ENCODE results near the gene MYO7B. TPM values are rescaled to one million over a fixed set of nuclear protein-coding genes. Genes with fewer than 3 reads are reported as not detected.

MYO7B gene
- total and polyA plus RNA-seq, 2 donors (not counting 1 experiment from before 2014, with no cell fraction given) = 5.0 to 68.2 TPM

DNA sequence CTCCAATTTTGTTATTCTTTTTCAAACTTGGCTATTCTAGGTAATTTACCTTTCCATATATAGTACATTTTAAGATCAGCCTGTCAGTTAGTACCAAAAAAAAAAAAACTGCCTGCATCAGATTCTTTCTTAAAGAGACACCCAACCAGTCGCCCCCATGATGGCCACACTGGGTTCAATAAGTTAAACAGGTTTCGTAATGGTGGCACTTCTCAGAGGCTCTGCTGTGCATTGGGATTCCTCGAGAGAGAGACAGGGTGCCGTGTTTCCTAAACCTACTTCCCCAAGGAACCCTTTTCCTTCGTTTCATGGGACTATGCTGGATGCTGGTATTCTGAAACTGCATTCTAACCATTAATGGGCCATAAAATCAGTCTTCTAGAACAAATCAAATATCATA lies 37.4 kb downstream of the MYO7B start:
- TF ChIP-seq, protein P1, sequence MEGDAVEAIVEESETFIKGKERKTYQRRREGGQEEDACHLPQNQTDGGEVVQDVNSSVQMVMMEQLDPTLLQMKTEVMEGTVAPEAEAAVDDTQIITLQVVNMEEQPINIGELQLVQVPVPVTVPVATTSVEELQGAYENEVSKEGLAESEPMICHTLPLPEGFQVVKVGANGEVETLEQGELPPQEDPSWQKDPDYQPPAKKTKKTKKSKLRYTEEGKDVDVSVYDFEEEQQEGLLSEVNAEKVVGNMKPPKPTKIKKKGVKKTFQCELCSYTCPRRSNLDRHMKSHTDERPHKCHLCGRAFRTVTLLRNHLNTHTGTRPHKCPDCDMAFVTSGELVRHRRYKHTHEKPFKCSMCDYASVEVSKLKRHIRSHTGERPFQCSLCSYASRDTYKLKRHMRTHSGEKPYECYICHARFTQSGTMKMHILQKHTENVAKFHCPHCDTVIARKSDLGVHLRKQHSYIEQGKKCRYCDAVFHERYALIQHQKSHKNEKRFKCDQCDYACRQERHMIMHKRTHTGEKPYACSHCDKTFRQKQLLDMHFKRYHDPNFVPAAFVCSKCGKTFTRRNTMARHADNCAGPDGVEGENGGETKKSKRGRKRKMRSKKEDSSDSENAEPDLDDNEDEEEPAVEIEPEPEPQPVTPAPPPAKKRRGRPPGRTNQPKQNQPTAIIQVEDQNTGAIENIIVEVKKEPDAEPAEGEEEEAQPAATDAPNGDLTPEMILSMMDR (IDR thresholded peaks at IDR 0.05) = no peak
- TF ChIP-seq EZH2 (IDR thresholded peaks at IDR 0.05; ENCODE audit: borderline replicate concordance, insufficient read depth, low read depth, low read length, poor library complexity, severe bottlenecking) = no peak
- no peaks in the 10 kb centered on the region for H3K27me3 ChIP-seq (replicated peaks in 1 of 4; ENCODE audit: control extremely low read depth in 1 of 4, control insufficient read depth in 3 of 4, insufficient read depth in 4 of 4, low read length in 3 of 4)
- H4K20me1 ChIP-seq (ENCODE audit: control insufficient read depth, insufficient read depth, low read length, poor library complexity, severe bottlenecking) = no peaks in the 10 kb centered on the region
- no peak overlapping the region for H3K9ac ChIP-seq (ENCODE audit: low read length)
- DNase-seq = peak; percentile 3
- H3K27me3 Mint-ChIP-seq = no peaks in the 10 kb centered on the region
- no peak for ATAC-seq (ENCODE audit: low read depth)
- ChIA-PET POLR2A (no interaction called here), CTCF (no interaction called here)
- H3K4me2 ChIP-seq (replicated peaks; ENCODE audit: low read depth, low read length, poor library complexity, severe bottlenecking) = no peak overlapping the region
- H3K27ac ChIP-seq (ENCODE audit: low read length in 2 of 2) = no peak overlapping the region
- peaks cover 34 to 35% of the 10 kb centered on the region in 2 donors for H3K4me1 ChIP-seq (ENCODE audit: control insufficient read depth in 2 of 2, insufficient read depth in 2 of 2, low read length in 2 of 2)
- H3K36me3 ChIP-seq (replicated peaks in 1 of 2; ENCODE audit: control extremely low read depth in 1 of 2, control insufficient read depth in 1 of 2, extremely low read depth in 1 of 2, insufficient read depth in 2 of 2, low read length in 1 of 2) = no peaks in the 10 kb centered on the region
- peaks cover 47% of the 10 kb centered on the region for H3K4me1 Mint-ChIP-seq
- H2AFZ ChIP-seq (ENCODE audit: insufficient read depth, low read depth, low read length, poor library complexity, severe bottlenecking) = no peak overlapping the region
- H3K4me3 ChIP-seq (ENCODE audit: control extremely low read depth in 1 of 5, extremely low read depth in 1 of 5, insufficient read depth in 1 of 5, low read depth in 2 of 5, low read length in 4 of 5) = no peak overlapping the region
- intact Hi-C loops (cut with micrococcal nuclease) = no loop called here
- no peak overlapping the region for H3K27ac Mint-ChIP-seq
- peaks cover 0 to 11% (median 0%) of the 10 kb centered on the region in 3 donors for H3K9me3 ChIP-seq (ENCODE audit: control extremely low read depth in 1 of 3, control insufficient read depth in 2 of 3, insufficient read depth in 1 of 3, low read length in 2 of 3)
- H3K4me3 Mint-ChIP-seq = no peak overlapping the region
- no peaks in the 10 kb centered on the region for H3K79me2 ChIP-seq (ENCODE audit: control insufficient read depth, insufficient read depth, low read length)
- H3K9me3 Mint-ChIP-seq (ENCODE audit: insufficient read depth) = no peaks in the 10 kb centered on the region
- no CpG with 5 or more reads among the region's 5 CpGs for WGBS (ENCODE audit: insufficient coverage)

- 97% methylated on average over 6 of the region's 6 CpGs for WGBS (ENCODE audit: insufficient coverage)
- peak; percentile 2 for DNase-seq
- no peaks in the 10 kb centered on the region for H3K79me2 ChIP-seq (ENCODE audit: control insufficient read depth, insufficient read depth, low read length)
These were observed 37.8 kb downstream of the MYO7B start for GRCh38 chr2:127573298-127573697.

More at GRCh38 chr2:127573298-127573697, 37.8 kb downstream of the MYO7B start:
- Mint-ChIP-seq H3K4me1 (peaks cover 52% of the 10 kb centered on the region), H3K27ac (no peak overlapping the region), H3K27me3 (no peaks in the 10 kb centered on the region), H3K4me3 (no peak overlapping the region), H3K9me3 (ENCODE audit: insufficient read depth) (no peaks in the 10 kb centered on the region)
- CTCF ChIA-PET = no interaction called here
- Histone ChIP-seq H3K4me1 (ENCODE audit: control insufficient read depth in 2 of 2, insufficient read depth in 2 of 2, low read length in 2 of 2) (peaks cover 39% of the 10 kb centered on the region in 2 donors), H2AFZ (ENCODE audit: insufficient read depth, low read depth, low read length, poor library complexity, severe bottlenecking) (no peak overlapping the region), H3K27me3 (replicated peaks in 1 of 4; ENCODE audit: control extremely low read depth in 1 of 4, control insufficient read depth in 3 of 4, insufficient read depth in 4 of 4, low read length in 3 of 4) (no peaks in the 10 kb centered on the region), H3K9me3 (ENCODE audit: control extremely low read depth in 1 of 3, control insufficient read depth in 2 of 3, insufficient read depth in 1 of 3, low read length in 2 of 3) (peaks cover 0 to 11% (median 0%) of the 10 kb centered on the region in 3 donors), H3K4me3 (ENCODE audit: control extremely low read depth in 1 of 5, extremely low read depth in 1 of 5, insufficient read depth in 1 of 5, low read depth in 2 of 5, low read length in 4 of 5) (no peak overlapping the region), H4K20me1 (ENCODE audit: control insufficient read depth, insufficient read depth, low read length, poor library complexity, severe bottlenecking) (no peaks in the 10 kb centered on the region), H3K27ac (ENCODE audit: low read length in 2 of 2) (no peak overlapping the region), H3K4me2 (replicated peaks; ENCODE audit: low read depth, low read length, poor library complexity, severe bottlenecking) (no peak overlapping the region), H3K36me3 (replicated peaks in 1 of 2; ENCODE audit: control extremely low read depth in 1 of 2, control insufficient read depth in 1 of 2, extremely low read depth in 1 of 2, insufficient read depth in 2 of 2, low read length in 1 of 2) (no peaks in the 10 kb centered on the region), H3K9ac (ENCODE audit: low read length) (no peak overlapping the region)
- intact Hi-C loops (cut with micrococcal nuclease) = no loop called here
- no peak for ATAC-seq (ENCODE audit: low read depth)
- TF ChIP-seq, protein P1 (IDR thresholded peaks at IDR 0.05) = no peak
- TF ChIP-seq EZH2 (IDR thresholded peaks at IDR 0.05; ENCODE audit: borderline replicate concordance, insufficient read depth, low read depth, low read length, poor library complexity, severe bottlenecking) = no peak
- POLR2A ChIA-PET = no interaction called here

Measured in B cell (primary cell).